Nephron (organoid): ENCODE data around the gene PON1.

ENCODE experiments used
- H3K27ac Mint-ChIP-seq, 3 experiments: 2 replicates each; pipeline ENCODE4 v1.8.0; 2020; ENCODE audit warnings: mixed read lengths in 3 of 3, mild to moderate bottlenecking in 2 of 3, moderate library complexity in 1 of 3
- H3K27me3 Mint-ChIP-seq: 2 replicates; pipeline ENCODE4 v1.8.0; 2021; ENCODE audit warnings: low read depth, mild to moderate bottlenecking, moderate library complexity, mixed read lengths
- H3K36me3 Mint-ChIP-seq: 2 replicates; pipeline ENCODE4 v1.8.0; 2020; ENCODE audit warnings: low read depth, mixed read lengths
- H3K4me1 Mint-ChIP-seq: 2 replicates; pipeline ENCODE4 v1.8.0; 2020; ENCODE audit warnings: mixed read lengths
- H3K4me3 Mint-ChIP-seq, 3 experiments: 2 replicates each; pipeline ENCODE4 v1.8.0; 2020; ENCODE audit warnings: mild to moderate bottlenecking in 3 of 3, mixed read lengths in 3 of 3, moderate library complexity in 2 of 3
- H3K9me3 Mint-ChIP-seq: 2 replicates; pipeline ENCODE4 v1.8.0; 2020; ENCODE audit warnings: mixed read lengths
- TF ChIP-seq, protein P1 (sequence below), 3 experiments: fragments of 200-600 bp; sonication (generic); IDR thresholded peaks; one replicate each; pipeline ENCODE4 v1.5.0; 2021; ENCODE audit warnings: antibody characterized with exemption in 3 of 3; ENCODE audit not compliant: unreplicated experiment in 3 of 3

The PON1 gene

DNA sequence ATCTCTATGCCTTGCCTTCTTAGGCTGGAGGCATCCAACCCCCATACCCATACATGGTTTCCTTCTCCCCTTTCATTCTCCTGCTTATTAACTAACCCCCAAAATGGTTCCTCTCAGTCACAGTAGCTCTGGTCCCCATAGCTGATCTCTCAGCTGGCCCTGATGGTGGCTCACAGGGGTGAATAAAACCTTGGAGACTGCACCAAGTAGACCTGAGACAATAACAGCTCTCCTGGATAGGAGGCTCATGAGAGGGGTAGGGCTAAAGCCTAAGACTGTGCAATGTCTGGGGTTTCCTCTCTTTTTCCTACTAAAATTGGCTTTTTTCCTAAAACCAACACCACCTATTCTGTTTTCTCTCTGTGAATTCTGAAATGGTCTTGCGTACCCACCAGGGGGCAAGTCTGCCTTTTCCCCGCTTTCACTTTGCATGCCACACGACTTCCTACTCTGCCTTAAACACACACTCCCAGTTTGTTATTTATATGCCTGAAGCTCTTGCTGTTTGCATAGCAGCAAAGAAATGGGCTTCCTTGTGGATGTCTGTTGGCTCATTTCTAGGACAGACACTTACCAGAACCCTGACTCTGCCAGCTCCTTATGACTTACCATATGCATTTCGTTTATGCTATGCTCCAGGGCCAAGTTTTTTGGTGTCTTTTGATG, 18.4 kb upstream of the PON1 start:
- Mint-ChIP-seq H3K4me3 (no peak overlapping the region), H3K4me1 (no peaks in the 10 kb centered on the region), H3K9me3 (no peaks in the 10 kb centered on the region), H3K27ac (no peak overlapping the region), H3K27me3 (no peaks in the 10 kb centered on the region), H3K36me3 (no peaks in the 10 kb centered on the region)
- TF ChIP-seq, protein P1, sequence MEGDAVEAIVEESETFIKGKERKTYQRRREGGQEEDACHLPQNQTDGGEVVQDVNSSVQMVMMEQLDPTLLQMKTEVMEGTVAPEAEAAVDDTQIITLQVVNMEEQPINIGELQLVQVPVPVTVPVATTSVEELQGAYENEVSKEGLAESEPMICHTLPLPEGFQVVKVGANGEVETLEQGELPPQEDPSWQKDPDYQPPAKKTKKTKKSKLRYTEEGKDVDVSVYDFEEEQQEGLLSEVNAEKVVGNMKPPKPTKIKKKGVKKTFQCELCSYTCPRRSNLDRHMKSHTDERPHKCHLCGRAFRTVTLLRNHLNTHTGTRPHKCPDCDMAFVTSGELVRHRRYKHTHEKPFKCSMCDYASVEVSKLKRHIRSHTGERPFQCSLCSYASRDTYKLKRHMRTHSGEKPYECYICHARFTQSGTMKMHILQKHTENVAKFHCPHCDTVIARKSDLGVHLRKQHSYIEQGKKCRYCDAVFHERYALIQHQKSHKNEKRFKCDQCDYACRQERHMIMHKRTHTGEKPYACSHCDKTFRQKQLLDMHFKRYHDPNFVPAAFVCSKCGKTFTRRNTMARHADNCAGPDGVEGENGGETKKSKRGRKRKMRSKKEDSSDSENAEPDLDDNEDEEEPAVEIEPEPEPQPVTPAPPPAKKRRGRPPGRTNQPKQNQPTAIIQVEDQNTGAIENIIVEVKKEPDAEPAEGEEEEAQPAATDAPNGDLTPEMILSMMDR (IDR thresholded peaks at IDR 0.05; ENCODE audit: unreplicated experiment in 3 of 3) = no peak

DNA sequence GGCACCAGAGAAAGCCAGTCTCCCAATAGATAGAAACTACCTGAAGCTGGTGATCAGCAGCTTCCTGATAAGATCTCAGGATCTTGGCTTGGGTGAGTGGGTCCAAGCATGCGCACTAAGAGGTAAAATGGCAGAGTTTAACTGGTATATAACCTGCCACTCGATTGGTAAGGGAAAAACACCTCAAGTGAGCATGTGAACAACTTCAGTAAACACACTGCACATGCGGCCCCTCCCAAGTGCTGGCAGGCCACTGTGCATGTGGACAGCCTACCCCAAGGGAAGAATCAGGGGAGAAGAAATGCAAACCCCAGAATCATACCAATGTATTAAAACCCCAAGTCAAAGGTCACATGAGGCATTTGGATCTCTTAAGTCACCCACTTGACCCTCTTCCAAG, 17.7 kb upstream of the PON1 start:
- H3K9me3 Mint-ChIP-seq = no peaks in the 10 kb centered on the region
- no peak overlapping the region for H3K27ac Mint-ChIP-seq
- no peaks in the 10 kb centered on the region for H3K4me1 Mint-ChIP-seq

DNA sequence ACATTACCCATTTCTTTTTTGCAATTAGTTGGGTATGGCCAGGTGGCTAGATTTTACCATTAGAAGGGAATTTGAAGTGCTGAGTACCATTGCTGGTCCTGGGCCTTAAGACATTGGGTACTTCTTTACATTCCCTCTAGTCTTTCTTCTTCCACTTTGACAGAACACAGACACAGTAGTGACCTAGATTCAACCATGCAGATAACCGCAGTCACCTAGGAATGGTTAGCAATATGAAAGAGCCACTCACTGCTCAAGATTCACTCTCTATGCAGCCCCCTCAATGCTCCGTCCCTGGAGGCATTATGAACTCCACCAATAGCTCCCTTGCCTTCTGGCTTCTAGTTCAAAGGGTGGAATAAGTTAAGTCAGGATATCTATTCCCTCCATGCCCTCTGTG, 16.2 kb upstream of the PON1 start:
- no peaks in the 10 kb centered on the region for H3K36me3 Mint-ChIP-seq
- H3K27me3 Mint-ChIP-seq = no peaks in the 10 kb centered on the region
- TF ChIP-seq, protein P1 (IDR thresholded peaks at IDR 0.05; ENCODE audit: unreplicated experiment in 3 of 3) = no peak
- no peak overlapping the region for H3K4me3 Mint-ChIP-seq
- H3K4me1 Mint-ChIP-seq = no peaks in the 10 kb centered on the region
- no peaks in the 10 kb centered on the region for H3K9me3 Mint-ChIP-seq
- H3K27ac Mint-ChIP-seq = no peak overlapping the region

More for the DNA sequence above, 17.7 kb upstream of the PON1 start:
- Mint-ChIP-seq H3K36me3 (no peaks in the 10 kb centered on the region), H3K4me3 (no peak overlapping the region), H3K27me3 (no peaks in the 10 kb centered on the region)
- TF ChIP-seq, protein P1 (IDR thresholded peaks at IDR 0.05; ENCODE audit: unreplicated experiment in 3 of 3) = no peak

DNA sequence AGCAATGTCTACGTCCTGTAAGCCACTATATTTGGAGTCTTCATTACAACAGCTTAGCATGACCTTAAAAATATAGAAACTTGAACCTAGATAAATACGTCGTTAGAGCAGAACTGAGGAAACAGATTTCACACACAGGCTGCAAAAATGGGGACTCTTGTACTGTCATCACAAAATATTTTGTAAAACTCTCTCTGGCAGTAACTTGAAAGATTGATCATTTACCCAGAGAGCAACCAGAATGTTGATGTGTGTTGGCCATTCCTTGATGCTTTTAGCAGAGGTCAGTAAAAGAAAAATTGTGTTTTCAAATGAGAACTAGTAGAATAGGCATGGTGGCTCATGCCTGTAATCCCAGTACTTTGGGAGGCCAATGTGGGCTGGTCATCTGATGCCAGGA, 14.5 kb upstream of the PON1 start:
- Mint-ChIP-seq H3K27me3 (no peaks in the 10 kb centered on the region), H3K4me3 (no peak overlapping the region), H3K9me3 (no peaks in the 10 kb centered on the region), H3K27ac (no peak overlapping the region), H3K36me3 (no peaks in the 10 kb centered on the region), H3K4me1 (no peaks in the 10 kb centered on the region)
- TF ChIP-seq, protein P1 (IDR thresholded peaks at IDR 0.05; ENCODE audit: unreplicated experiment in 3 of 3) = no peak

DNA sequence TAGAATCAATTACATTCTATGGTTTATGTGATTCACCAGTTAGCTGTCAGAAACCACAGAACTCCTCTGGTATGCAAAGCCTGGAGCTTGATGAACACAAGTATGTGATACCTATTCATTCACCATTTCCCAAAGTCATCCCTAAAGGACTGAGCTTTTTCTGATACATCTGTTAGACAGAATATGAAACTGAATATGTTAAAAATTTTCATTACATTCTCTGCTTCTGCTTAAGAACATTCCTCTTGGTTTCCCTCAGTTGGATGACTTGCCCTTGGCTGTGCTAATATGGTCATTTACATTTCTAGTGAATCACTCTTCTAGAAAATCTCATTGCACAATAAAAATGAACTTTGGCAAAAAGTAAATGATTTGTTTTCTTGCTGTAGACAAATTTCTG, 10.8 kb upstream of the PON1 start:
- H3K4me1 Mint-ChIP-seq = peaks cover 2% of the 10 kb centered on the region
- H3K36me3 Mint-ChIP-seq = no peaks in the 10 kb centered on the region
- TF ChIP-seq, protein P1 (IDR thresholded peaks at IDR 0.05; ENCODE audit: unreplicated experiment in 3 of 3) = no peak
- H3K4me3 Mint-ChIP-seq = no peak overlapping the region
- H3K9me3 Mint-ChIP-seq = no peaks in the 10 kb centered on the region
- H3K27ac Mint-ChIP-seq = no peak overlapping the region
- H3K27me3 Mint-ChIP-seq = no peaks in the 10 kb centered on the region

DNA sequence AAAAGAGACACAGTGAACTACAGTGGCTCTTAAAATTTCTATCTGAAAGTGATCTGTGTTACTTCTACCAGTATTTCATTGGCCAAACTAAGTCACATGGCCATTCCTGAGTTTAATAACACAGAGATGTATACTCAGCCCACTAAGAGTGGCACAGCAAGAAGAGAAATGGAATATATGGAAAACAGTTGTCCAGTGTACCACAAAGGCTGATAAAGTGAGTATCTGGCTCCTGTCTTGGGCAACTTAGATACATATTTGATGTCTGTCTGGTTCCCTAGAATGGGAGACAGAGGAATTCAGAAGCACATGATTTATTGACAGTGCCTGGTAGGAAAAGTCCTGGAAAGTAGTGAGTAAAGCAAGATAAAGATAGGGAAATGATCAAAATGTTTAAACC, 10.1 kb upstream of the PON1 start:
- no peak overlapping the region for H3K4me3 Mint-ChIP-seq
- H3K27me3 Mint-ChIP-seq = no peaks in the 10 kb centered on the region
- TF ChIP-seq, protein P1 (IDR thresholded peaks at IDR 0.05; ENCODE audit: unreplicated experiment in 3 of 3) = no peak
- H3K9me3 Mint-ChIP-seq = no peaks in the 10 kb centered on the region
- H3K27ac Mint-ChIP-seq = no peak overlapping the region
- no peaks in the 10 kb centered on the region for H3K36me3 Mint-ChIP-seq
- H3K4me1 Mint-ChIP-seq = peaks cover 5% of the 10 kb centered on the region
